HEK293 (cell line): Measurements from ENCODE around the gene CCDC7.
A peak's percentile ranks its signal among the peaks of the same experiment; 100 is the strongest.
"Not testable (repeated sequence)": the region's sequence is repeated elsewhere in the genome, so short reads cannot be mapped to it uniquely, and the experiment has no call there.

ENCODE experiments used
- CTCF ChIA-PET: fragments of 350-600 bp; formaldehyde crosslinking; extraction: SDS; loops from one replicate; lab custom pipeline; 2021; ENCODE audit warnings: antibody characterized with exemption; lab: Yijun Ruan, JAX
- POLR2A ChIA-PET: fragments of 300-600 bp; formaldehyde crosslinking; extraction: SDS; loops from one replicate; lab custom pipeline; 2020; ENCODE audit warnings: antibody characterized with exemption, inconsistent platforms; lab: Yijun Ruan, JAX
- H3K27ac ChIP-seq: fragments of 200-500 bp; sonication (Bioruptor generic); 2 replicates; pipeline ENCODE4 v1.5.1; 2014; ENCODE audit warnings: low read depth, low read length, control low read depth, inconsistent platforms; ENCODE audit errors: extremely low read depth
- H3K36me3 ChIP-seq, 2 experiments: fragments of 200-500 bp in 1 of 2; sonication (Bioruptor generic) in 1 of 2; 1 replicate in 1 of 2; 2 replicates in 1 of 2; pipeline ENCODE4 v1.5.1; 2014 to 2017; ENCODE audit warnings: inconsistent platforms in 2 of 2, low read length in 2 of 2; ENCODE audit not compliant: control insufficient read depth in 2 of 2, insufficient read depth in 1 of 2
- H3K4me1 ChIP-seq: fragments of 200-500 bp; sonication (Bioruptor generic); 2 replicates; pipeline ENCODE4 v1.5.1; 2014; ENCODE audit warnings: mild to moderate bottlenecking, low read length, inconsistent platforms; ENCODE audit not compliant: control insufficient read depth, insufficient read depth
- H3K4me3 ChIP-seq: 2 replicates; pipeline ENCODE4 v1.5.1; 2011; ENCODE audit warnings: low read depth, mild to moderate bottlenecking, control low read depth, low read length, moderate library complexity
- H3K9me3 ChIP-seq: fragments of 200-500 bp; sonication (Bioruptor generic); 2 replicates; pipeline ENCODE4 v1.5.1; 2014; ENCODE audit warnings: low read depth, low read length, inconsistent platforms; ENCODE audit not compliant: control insufficient read depth, insufficient read depth
- EGR2 ChIP-seq: fragments of 450-650 bp; formaldehyde crosslinking; IDR thresholded peaks from 2 replicates; pipeline ENCODE4 v1.5.1; 2016; ENCODE audit warnings: low read depth, missing biosample characterization, missing genetic modification characterization
- PBX3 ChIP-seq: sonication (generic); formaldehyde crosslinking; IDR thresholded peaks from 2 replicates; pipeline ENCODE4 v1.8.1; 2022; ENCODE audit warnings: mild to moderate bottlenecking, moderate library complexity, missing genetic modification reagents
- SETDB1 ChIP-seq: IDR thresholded peaks from one replicate; pipeline ENCODE4 v1.6.1; 2017; ENCODE audit warnings: mild to moderate bottlenecking, low read length, moderate library complexity, mixed read lengths; ENCODE audit not compliant: insufficient read length
- WT1 ChIP-seq: fragments of 450-650 bp; formaldehyde crosslinking; IDR thresholded peaks from 2 replicates; pipeline ENCODE4 v1.5.1; 2016; ENCODE audit warnings: missing biosample characterization, missing genetic modification characterization
- ZNF146 ChIP-seq: fragments of 450-650 bp; formaldehyde crosslinking; IDR thresholded peaks from 2 replicates; pipeline ENCODE4 v1.5.1; 2016; ENCODE audit warnings: missing biosample characterization, missing genetic modification characterization
- ZNF24 ChIP-seq: fragments of 450-650 bp; formaldehyde crosslinking; IDR thresholded peaks from 2 replicates; pipeline ENCODE4 v1.5.1; 2016; ENCODE audit warnings: missing biosample characterization, missing genetic modification characterization
- ZNF266 ChIP-seq: fragments of 450-650 bp; formaldehyde crosslinking; IDR thresholded peaks from 2 replicates; pipeline ENCODE4 v1.5.1; 2016; ENCODE audit warnings: missing biosample characterization, missing genetic modification characterization, low read depth
- ZNF350 ChIP-seq: fragments of 450-650 bp; formaldehyde crosslinking; IDR thresholded peaks from 2 replicates; pipeline ENCODE4 v1.5.0; 2017; ENCODE audit warnings: missing biosample characterization, mild to moderate bottlenecking, missing genetic modification characterization
- ZNF366 ChIP-seq: fragments of 450-650 bp; formaldehyde crosslinking; conservative IDR thresholded peaks from 2 replicates; pipeline ENCODE4 v1.5.1; 2016; ENCODE audit warnings: missing biosample characterization, missing genetic modification characterization
- ZNF394 ChIP-seq: fragments of 450-650 bp; formaldehyde crosslinking; IDR thresholded peaks from 2 replicates; pipeline ENCODE4 v1.5.1; 2016; ENCODE audit warnings: missing biosample characterization, missing genetic modification characterization, mild to moderate bottlenecking, moderate library complexity, borderline replicate concordance
- ZNF654 ChIP-seq: fragments of 450-650 bp; formaldehyde crosslinking; IDR thresholded peaks from 2 replicates; pipeline ENCODE4 v1.5.1; 2016; ENCODE audit warnings: low read depth, missing biosample characterization, missing genetic modification characterization
- TF ChIP-seq, protein P1 (sequence below): fragments of 450-650 bp; formaldehyde crosslinking; IDR thresholded peaks from 2 replicates; pipeline ENCODE4 v1.5.1; 2016; ENCODE audit warnings: missing biosample characterization, missing genetic modification characterization
- TF ChIP-seq, protein P2 (sequence below): fragments of 450-650 bp; formaldehyde crosslinking; IDR thresholded peaks from 2 replicates; pipeline ENCODE4 v1.5.1; 2016; ENCODE audit warnings: missing biosample characterization, missing genetic modification characterization
- TF ChIP-seq, protein P3 (sequence below): fragments of 450-650 bp; formaldehyde crosslinking; IDR thresholded peaks from 2 replicates; pipeline ENCODE4 v1.5.1; 2016; ENCODE audit warnings: missing biosample characterization, missing genetic modification characterization
- TF ChIP-seq, protein P4 (sequence below): fragments of 450-650 bp; formaldehyde crosslinking; optimal IDR thresholded peaks from 2 replicates; pipeline ENCODE3; 2016; ENCODE audit warnings: missing biosample characterization, mild to moderate bottlenecking, missing genetic modification characterization

Gene CCDC7

DNA sequence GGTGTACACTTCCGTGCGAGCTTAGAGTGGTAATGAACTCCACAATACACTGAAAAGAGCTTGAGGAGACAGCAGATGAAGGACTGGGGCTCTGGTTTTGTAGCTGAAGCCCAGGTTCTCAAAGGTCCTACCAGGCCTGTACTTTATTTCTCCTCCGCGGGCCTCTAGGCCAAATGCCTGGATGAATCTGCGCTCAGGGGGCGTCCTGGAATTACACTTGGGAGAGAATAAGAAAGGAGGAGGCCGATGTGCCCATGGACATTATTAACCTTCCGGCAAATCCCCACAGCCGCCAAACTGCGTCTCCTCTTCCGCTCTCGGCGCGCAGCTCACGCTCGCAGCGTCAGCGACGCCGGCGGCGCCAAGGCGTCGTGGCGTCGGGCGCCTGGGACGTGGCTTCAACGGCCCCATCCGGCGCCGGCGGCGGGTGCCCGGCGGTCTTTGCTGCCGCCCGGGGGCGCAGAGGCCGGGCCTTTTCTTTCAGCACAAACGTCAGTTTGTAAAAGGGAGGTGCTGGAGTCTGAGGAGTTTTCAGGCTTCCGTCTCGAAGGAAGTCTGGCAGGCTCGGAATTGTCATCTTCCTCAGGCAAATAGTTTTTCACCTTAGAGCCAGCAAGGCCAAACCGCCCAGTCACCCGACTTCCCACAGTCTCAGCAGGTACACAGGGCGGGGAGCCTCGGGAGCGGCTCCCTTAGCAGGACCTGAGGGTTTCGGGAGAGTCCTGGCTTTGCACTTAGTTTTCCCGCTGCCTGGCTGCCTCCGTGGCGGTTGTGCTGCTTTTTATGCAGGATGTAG, at the start of gene CCDC7 (continued):
- TF ChIP-seq, protein P1, sequence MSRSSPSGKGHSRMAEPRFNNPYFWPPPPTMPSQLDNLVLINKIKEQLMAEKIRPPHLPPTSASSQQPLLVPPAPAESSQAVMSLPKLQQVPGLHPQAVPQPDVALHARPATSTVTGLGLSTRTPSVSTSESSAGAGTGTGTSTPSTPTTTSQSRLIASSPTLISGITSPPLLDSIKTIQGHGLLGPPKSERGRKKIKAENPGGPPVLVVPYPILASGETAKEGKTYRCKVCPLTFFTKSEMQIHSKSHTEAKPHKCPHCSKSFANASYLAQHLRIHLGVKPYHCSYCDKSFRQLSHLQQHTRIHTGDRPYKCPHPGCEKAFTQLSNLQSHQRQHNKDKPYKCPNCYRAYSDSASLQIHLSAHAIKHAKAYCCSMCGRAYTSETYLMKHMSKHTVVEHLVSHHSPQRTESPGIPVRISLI (tag by site-specific recombination): no peak
- 0 out of 2 replicates have a peak, but pooled peaks have one; percentile 45 for TF ChIP-seq PBX3 (CRISPR knock-in tag)
- TF ChIP-seq SETDB1: peak; percentile 55
- no peak for TF ChIP-seq ZNF350
- TF ChIP-seq ZNF266 (tag by site-specific recombination): no peak
- TF ChIP-seq, protein P2, sequence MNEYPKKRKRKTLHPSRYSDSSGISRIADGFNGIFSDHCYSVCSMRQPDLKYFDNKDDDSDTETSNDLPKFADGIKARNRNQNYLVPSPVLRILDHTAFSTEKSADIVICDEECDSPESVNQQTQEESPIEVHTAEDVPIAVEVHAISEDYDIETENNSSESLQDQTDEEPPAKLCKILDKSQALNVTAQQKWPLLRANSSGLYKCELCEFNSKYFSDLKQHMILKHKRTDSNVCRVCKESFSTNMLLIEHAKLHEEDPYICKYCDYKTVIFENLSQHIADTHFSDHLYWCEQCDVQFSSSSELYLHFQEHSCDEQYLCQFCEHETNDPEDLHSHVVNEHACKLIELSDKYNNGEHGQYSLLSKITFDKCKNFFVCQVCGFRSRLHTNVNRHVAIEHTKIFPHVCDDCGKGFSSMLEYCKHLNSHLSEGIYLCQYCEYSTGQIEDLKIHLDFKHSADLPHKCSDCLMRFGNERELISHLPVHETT: no peak
- peak; percentile 59 for TF ChIP-seq ZNF394 (tag by site-specific recombination)
- 0 out of 2 replicates have a peak, but pooled peaks have one; percentile 35 for TF ChIP-seq WT1 (tag by site-specific recombination)

DNA sequence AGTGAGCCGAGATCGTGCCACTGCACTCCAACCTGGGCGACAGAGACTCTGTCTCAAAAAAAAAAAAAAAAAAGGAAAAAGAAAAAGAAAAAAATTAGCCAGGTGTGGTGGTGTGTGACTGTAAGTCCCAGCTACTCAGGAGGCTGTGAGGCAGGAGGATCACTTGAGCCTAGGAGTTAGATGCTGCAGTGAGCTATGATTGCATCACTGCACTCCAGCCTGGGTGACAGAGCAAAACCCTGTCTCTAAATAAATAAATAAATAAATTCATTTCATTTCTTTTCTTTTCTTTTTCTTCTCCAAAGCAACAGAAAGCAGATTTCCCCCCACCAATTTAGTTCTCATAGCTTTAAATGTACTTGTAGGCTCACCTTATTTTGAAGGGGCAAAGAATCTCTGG, 48.8 kb upstream of the CCDC7 start:
- H3K4me3 ChIP-seq, H3K9me3 ChIP-seq, H3K36me3 ChIP-seq, H3K27ac ChIP-seq, POLR2A ChIA-PET, H3K4me1 ChIP-seq, CTCF ChIA-PET: not testable (repeated sequence)

- H3K36me3 ChIP-seq, H3K27ac ChIP-seq, POLR2A ChIA-PET, H3K9me3 ChIP-seq, H3K4me3 ChIP-seq, CTCF ChIA-PET, H3K4me1 ChIP-seq: not testable (repeated sequence)
- TF ChIP-seq ZNF146: peak; percentile 92
Observed at GRCh38 chr10:32399720-32400119, 46.2 kb upstream of the CCDC7 start.

DNA sequence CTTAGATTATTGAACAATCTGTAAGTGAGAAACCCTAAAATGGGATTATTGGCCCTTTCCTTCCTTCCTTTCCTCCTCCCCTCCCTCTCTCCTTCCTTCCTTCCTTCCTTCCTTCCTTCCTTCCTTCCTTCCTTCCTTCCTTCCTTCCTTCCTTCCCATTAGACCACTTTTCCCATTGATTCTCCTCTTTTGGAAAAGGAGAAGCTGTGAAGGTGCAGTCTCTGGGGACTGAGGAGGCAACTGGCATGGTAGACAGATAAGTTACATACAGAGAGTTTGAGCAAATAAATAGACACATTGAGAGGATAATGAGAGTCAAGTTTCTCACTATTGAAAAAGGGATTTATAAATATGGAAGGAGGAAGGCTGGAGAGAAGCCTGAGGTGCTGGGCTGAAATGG, 45.0 kb upstream of the CCDC7 start:
- Histone ChIP-seq H3K27ac (no peak overlapping the region), H3K4me3 (no peak overlapping the region), H3K9me3 (no peaks in the 10 kb centered on the region), H3K36me3 (no peaks in the 10 kb centered on the region), H3K4me1 (no peaks in the 10 kb centered on the region)
- TF ChIP-seq ZNF366 (peak; percentile 40), ZNF24 (tag by site-specific recombination) (no peak), ZNF654 (tag by site-specific recombination) (no peak), EGR2 (tag by site-specific recombination) (no peak)
- TF ChIP-seq, protein P3, sequence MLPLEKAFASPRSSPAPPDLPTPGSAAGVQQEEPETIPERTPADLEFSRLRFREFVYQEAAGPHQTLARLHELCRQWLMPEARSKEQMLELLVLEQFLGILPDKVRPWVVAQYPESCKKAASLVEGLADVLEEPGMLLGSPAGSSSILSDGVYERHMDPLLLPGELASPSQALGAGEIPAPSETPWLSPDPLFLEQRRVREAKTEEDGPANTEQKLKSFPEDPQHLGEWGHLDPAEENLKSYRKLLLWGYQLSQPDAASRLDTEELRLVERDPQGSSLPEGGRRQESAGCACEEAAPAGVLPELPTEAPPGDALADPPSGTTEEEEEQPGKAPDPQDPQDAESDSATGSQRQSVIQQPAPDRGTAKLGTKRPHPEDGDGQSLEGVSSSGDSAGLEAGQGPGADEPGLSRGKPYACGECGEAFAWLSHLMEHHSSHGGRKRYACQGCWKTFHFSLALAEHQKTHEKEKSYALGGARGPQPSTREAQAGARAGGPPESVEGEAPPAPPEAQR (tag by site-specific recombination): no peak
- TF ChIP-seq, protein P4, sequence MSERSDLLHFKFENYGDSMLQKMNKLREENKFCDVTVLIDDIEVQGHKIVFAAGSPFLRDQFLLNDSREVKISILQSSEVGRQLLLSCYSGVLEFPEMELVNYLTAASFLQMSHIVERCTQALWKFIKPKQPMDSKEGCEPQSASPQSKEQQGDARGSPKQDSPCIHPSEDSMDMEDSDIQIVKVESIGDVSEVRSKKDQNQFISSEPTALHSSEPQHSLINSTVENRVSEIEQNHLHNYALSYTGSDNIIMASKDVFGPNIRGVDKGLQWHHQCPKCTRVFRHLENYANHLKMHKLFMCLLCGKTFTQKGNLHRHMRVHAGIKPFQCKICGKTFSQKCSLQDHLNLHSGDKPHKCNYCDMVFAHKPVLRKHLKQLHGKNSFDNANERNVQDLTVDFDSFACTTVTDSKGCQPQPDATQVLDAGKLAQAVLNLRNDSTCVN (tag by site-specific recombination): no peak
- CTCF ChIA-PET: interaction anchor here (0.6 kb wide), 1 partner anchor 32 kb away, joined by 3 read pairs; no protein-coding TSS in a partner anchor
- POLR2A ChIA-PET: no interaction called here
